ENCODE results near the gene KLHL1. TPM values are rescaled to one million over a fixed set of nuclear protein-coding genes. Genes with fewer than 3 reads are reported as not detected.

KLHL1 gene
- total RNA-seq, 1 donor from 2014 or later = not detected

DNA sequence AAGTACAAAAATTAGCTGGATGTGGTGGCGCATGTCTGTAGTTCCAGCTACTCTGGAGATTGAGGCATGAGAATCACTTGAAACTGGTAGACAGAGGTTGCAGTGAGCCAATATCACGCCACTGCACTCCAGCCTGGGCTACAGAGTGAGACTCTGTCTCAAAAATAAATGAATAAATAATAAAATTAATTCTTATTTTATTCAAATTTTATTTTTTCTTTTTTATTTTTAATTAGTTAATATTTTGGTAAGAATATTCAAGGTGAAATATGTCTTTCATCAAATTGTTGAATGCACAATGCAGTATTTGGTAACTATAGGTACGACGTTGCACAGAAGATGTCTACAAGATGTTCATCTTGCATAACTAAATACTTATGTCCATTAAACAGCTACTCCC lies 111.2 kb downstream of the KLHL1 start:
- DNase-seq (ENCODE audit: low read depth) (no peak), FAIRE-seq (no peak)
- Histone ChIP-seq H3K36me3 (ENCODE audit: control insufficient read depth, insufficient read depth, low read length) (no peaks in the 10 kb centered on the region), H3K27me3 (ENCODE audit: control insufficient read depth, insufficient read depth, low read length) (no peaks in the 10 kb centered on the region), H3K4me3 (ENCODE audit: low read depth, low read length) (no peak overlapping the region)
- TF ChIP-seq, protein P1, sequence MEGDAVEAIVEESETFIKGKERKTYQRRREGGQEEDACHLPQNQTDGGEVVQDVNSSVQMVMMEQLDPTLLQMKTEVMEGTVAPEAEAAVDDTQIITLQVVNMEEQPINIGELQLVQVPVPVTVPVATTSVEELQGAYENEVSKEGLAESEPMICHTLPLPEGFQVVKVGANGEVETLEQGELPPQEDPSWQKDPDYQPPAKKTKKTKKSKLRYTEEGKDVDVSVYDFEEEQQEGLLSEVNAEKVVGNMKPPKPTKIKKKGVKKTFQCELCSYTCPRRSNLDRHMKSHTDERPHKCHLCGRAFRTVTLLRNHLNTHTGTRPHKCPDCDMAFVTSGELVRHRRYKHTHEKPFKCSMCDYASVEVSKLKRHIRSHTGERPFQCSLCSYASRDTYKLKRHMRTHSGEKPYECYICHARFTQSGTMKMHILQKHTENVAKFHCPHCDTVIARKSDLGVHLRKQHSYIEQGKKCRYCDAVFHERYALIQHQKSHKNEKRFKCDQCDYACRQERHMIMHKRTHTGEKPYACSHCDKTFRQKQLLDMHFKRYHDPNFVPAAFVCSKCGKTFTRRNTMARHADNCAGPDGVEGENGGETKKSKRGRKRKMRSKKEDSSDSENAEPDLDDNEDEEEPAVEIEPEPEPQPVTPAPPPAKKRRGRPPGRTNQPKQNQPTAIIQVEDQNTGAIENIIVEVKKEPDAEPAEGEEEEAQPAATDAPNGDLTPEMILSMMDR (IDR thresholded peaks at IDR 0.05; ENCODE audit: insufficient read depth, low read length, severe bottlenecking) = no peak

DNA sequence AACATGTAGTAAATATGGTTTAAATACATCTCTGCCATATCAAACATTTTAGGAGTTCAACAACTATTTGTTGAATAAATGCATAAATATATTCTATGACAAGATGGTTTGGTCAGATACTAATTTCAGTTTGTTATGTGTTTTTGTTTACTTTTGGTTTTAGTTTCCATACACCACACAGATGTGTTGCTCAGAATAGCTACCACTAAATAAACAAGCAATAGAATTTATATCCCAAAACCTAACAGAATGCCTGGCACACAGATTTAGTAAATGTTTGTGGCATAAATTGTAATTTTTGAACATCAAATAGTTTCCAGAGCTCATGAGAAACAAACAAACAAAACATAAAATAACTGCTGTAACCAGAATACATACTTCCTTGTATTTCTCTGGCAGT lies 127.5 kb downstream of the KLHL1 start:
- H3K4me3 ChIP-seq (ENCODE audit: low read depth, low read length) = no peak overlapping the region
- H3K36me3 ChIP-seq (ENCODE audit: control insufficient read depth, insufficient read depth, low read length) = no peaks in the 10 kb centered on the region
- FAIRE-seq (no peak), DNase-seq (ENCODE audit: low read depth) (no peak)
- H3K27me3 ChIP-seq (ENCODE audit: control insufficient read depth, insufficient read depth, low read length) = no peaks in the 10 kb centered on the region
- TF ChIP-seq, protein P1 (IDR thresholded peaks at IDR 0.05; ENCODE audit: insufficient read depth, low read length, severe bottlenecking) = no peak

DNA sequence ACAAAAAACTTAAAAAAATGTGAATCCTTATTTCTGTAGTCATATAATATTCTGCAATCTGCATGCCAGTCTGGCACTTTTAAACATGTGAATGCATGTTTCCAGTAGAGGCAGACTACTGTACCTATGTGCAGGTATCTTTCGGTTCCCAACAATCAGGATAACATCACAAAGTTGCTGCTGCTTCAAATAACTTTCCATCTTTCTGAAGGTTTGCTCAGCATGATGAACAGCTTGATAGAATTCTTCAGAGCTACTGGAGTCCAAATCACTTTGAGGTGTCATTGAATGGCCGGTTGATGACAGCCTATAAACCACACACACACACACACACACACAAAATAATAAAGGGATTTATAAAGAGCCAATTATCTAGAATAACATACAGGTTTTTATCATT lies 132.8 kb downstream of the KLHL1 start:
- TF ChIP-seq, protein P1 (IDR thresholded peaks at IDR 0.05; ENCODE audit: insufficient read depth, low read length, severe bottlenecking) = no peak
- Histone ChIP-seq H3K36me3 (ENCODE audit: control insufficient read depth, insufficient read depth, low read length) (no peaks in the 10 kb centered on the region), H3K27me3 (ENCODE audit: control insufficient read depth, insufficient read depth, low read length) (no peaks in the 10 kb centered on the region), H3K4me3 (ENCODE audit: low read depth, low read length) (no peak overlapping the region)
- FAIRE-seq (no peak), DNase-seq (ENCODE audit: low read depth) (no peak)

DNA sequence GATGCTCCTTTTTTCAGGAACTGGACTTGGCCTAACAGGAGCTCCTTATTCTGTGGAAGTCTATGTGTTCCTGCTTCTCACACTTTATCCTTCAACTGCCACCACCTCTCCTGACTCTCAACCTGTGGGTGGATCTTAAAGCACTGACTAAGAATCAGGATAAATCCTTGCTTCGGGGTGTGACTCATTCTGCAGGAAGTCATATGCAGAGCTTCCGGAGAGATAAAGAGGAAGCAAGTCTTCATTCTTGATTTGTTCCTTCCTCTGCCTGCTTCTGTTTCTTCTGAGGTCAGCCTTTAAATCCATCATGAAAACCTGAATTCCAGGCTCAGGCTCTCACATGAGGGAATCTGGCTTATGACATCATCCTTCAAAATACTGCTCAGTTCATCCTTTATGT lies 137.7 kb downstream of the KLHL1 start:
- no peaks in the 10 kb centered on the region for H3K27me3 ChIP-seq (ENCODE audit: control insufficient read depth, insufficient read depth, low read length)
- peak; percentile 50 for DNase-seq (ENCODE audit: low read depth)
- TF ChIP-seq, protein P1 (IDR thresholded peaks at IDR 0.05; ENCODE audit: insufficient read depth, low read length, severe bottlenecking) = no peak
- H3K36me3 ChIP-seq (ENCODE audit: control insufficient read depth, insufficient read depth, low read length) = no peaks in the 10 kb centered on the region
- H3K4me3 ChIP-seq (ENCODE audit: low read depth, low read length) = no peak overlapping the region
- no peak for FAIRE-seq

DNA sequence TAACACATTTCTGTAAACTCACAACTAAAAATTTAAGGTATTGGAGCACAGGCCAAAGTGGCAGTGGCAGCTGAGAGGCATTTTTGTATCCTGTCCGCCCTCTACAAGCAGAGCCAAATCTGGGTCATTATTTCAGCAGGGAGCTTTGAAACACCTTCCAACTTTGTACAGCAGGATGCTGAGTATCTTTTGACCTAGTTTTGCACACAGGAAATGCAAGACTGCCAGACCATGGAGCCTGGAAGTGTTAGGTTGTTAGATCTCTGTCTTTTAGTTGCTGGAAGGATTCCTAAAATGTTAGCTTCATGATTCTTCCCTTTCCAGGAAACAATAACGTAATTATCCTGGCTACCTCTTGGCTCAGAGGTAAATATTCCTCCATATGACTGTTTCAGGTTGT lies 149.2 kb downstream of the KLHL1 start:
- no peaks in the 10 kb centered on the region for H3K27me3 ChIP-seq (ENCODE audit: control insufficient read depth, insufficient read depth, low read length)
- H3K4me3 ChIP-seq (ENCODE audit: low read depth, low read length) = no peak overlapping the region
- DNase-seq (ENCODE audit: low read depth) (no peak), FAIRE-seq (no peak)
- TF ChIP-seq, protein P1 (IDR thresholded peaks at IDR 0.05; ENCODE audit: insufficient read depth, low read length, severe bottlenecking) = no peak
- H3K36me3 ChIP-seq (ENCODE audit: control insufficient read depth, insufficient read depth, low read length) = no peaks in the 10 kb centered on the region

DNA sequence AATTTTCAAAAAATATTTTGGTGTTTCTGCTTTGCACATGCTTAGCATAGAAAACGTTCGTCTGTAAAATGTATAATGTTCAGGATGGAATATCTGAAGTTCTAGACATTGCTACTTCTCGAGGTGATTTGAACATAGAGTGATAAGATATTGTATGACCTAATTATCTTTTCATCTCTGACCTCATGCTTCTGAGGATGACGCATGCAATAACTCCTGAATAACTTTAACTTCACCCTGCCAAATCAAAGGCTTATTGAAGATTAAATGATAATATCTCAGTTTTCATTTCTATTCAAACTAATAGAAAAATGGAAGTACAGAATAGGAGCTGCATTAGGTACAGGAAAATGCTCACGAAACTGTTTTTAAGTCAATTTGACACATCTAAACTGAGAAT lies 151.4 kb downstream of the KLHL1 start:
- Histone ChIP-seq H3K4me3 (ENCODE audit: low read depth, low read length) (no peak overlapping the region), H3K36me3 (ENCODE audit: control insufficient read depth, insufficient read depth, low read length) (no peaks in the 10 kb centered on the region), H3K27me3 (ENCODE audit: control insufficient read depth, insufficient read depth, low read length) (no peaks in the 10 kb centered on the region)
- DNase-seq (ENCODE audit: low read depth) = no peak
- TF ChIP-seq, protein P1 (IDR thresholded peaks at IDR 0.05; ENCODE audit: insufficient read depth, low read length, severe bottlenecking) = no peak
- FAIRE-seq = no peak
